HL-60 (cell line): Measurements from ENCODE around the gene MMAB.

Experiments
- DNase-seq, 2 experiments: peaks; one replicate each; pipeline ENCODE4 v3.0.0-alpha.2; 2010 to 2020; ENCODE audit warnings: low read depth in 1 of 2, low spot score in 1 of 2
- H3K27ac ChIP-seq: fragments of 250-450 bp; sonication (Bioruptor Pico); replicated peaks from 2 replicates; pipeline ENCODE4 v1.5.1; 2020; ENCODE audit warnings: mild to moderate bottlenecking, moderate library complexity
- H3K27me3 ChIP-seq: fragments of 250-450 bp; sonication (Bioruptor Pico); 2 replicates; pipeline ENCODE4 v1.5.1; 2021; ENCODE audit warnings: mild to moderate bottlenecking, moderate library complexity; ENCODE audit not compliant: insufficient read depth, poor library complexity, severe bottlenecking
- H3K4me3 ChIP-seq: replicated peaks from 2 replicates; pipeline ENCODE4 v1.5.1; 2011; ENCODE audit warnings: mild to moderate bottlenecking, control low read depth, low read length; ENCODE audit not compliant: insufficient read depth
- GABPA ChIP-seq: IDR thresholded peaks from 2 replicates; pipeline ENCODE4 v1.6.1; 2012; ENCODE audit warnings: low read depth
- POLR2AphosphoS5 ChIP-seq: IDR thresholded peaks from 2 replicates; pipeline ENCODE4 v1.6.1; 2012; ENCODE audit warnings: low read depth
- SPI1 ChIP-seq: IDR thresholded peaks from 2 replicates; pipeline ENCODE4 v1.6.1; 2012; ENCODE audit warnings: low read depth, mild to moderate bottlenecking, borderline replicate concordance
- TF ChIP-seq, protein P1 (sequence below): IDR thresholded peaks from one replicate; pipeline ENCODE4 v1.5.1; 2011; ENCODE audit warnings: low read length, control low read depth, inconsistent platforms; ENCODE audit not compliant: insufficient read depth
- TF ChIP-seq, protein P2 (sequence below): IDR thresholded peaks from 2 replicates; pipeline ENCODE4 v1.6.1; 2012; ENCODE audit warnings: low read depth; ENCODE audit not compliant: insufficient replicate concordance

MMAB gene

DNA sequence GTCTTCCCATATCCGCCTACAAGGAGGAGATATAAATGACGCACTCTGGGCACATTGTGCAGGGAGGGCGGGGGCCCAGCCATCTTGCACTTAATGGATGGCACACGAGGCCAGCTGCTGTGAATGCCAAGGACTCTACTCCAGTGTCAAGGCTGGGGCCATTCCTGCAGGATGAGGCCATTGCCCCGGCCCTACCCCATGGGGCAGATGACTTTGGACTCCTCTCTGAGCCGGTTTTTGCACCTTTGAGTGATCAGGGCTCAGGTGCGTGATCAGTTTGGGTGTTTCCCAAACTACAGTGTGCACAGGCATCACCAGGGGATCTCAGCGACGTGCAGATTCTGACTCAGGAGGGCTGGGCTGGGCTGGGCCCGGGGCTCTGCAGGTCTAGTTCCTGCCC is 16.1 kb downstream of the MMAB start:
- no peak for TF ChIP-seq SPI1
- TF ChIP-seq, protein P1, sequence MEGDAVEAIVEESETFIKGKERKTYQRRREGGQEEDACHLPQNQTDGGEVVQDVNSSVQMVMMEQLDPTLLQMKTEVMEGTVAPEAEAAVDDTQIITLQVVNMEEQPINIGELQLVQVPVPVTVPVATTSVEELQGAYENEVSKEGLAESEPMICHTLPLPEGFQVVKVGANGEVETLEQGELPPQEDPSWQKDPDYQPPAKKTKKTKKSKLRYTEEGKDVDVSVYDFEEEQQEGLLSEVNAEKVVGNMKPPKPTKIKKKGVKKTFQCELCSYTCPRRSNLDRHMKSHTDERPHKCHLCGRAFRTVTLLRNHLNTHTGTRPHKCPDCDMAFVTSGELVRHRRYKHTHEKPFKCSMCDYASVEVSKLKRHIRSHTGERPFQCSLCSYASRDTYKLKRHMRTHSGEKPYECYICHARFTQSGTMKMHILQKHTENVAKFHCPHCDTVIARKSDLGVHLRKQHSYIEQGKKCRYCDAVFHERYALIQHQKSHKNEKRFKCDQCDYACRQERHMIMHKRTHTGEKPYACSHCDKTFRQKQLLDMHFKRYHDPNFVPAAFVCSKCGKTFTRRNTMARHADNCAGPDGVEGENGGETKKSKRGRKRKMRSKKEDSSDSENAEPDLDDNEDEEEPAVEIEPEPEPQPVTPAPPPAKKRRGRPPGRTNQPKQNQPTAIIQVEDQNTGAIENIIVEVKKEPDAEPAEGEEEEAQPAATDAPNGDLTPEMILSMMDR = no peak
- TF ChIP-seq, protein P2, sequence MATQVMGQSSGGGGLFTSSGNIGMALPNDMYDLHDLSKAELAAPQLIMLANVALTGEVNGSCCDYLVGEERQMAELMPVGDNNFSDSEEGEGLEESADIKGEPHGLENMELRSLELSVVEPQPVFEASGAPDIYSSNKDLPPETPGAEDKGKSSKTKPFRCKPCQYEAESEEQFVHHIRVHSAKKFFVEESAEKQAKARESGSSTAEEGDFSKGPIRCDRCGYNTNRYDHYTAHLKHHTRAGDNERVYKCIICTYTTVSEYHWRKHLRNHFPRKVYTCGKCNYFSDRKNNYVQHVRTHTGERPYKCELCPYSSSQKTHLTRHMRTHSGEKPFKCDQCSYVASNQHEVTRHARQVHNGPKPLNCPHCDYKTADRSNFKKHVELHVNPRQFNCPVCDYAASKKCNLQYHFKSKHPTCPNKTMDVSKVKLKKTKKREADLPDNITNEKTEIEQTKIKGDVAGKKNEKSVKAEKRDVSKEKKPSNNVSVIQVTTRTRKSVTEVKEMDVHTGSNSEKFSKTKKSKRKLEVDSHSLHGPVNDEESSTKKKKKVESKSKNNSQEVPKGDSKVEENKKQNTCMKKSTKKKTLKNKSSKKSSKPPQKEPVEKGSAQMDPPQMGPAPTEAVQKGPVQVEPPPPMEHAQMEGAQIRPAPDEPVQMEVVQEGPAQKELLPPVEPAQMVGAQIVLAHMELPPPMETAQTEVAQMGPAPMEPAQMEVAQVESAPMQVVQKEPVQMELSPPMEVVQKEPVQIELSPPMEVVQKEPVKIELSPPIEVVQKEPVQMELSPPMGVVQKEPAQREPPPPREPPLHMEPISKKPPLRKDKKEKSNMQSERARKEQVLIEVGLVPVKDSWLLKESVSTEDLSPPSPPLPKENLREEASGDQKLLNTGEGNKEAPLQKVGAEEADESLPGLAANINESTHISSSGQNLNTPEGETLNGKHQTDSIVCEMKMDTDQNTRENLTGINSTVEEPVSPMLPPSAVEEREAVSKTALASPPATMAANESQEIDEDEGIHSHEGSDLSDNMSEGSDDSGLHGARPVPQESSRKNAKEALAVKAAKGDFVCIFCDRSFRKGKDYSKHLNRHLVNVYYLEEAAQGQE = no peak
- TF ChIP-seq POLR2AphosphoS5 = no peak
- no peak for TF ChIP-seq GABPA
- H3K4me3 ChIP-seq = no peak overlapping the region
- no peak overlapping the region for H3K27ac ChIP-seq
- no peak for DNase-seq
- peaks cover 3% of the 10 kb centered on the region for H3K27me3 ChIP-seq

DNA sequence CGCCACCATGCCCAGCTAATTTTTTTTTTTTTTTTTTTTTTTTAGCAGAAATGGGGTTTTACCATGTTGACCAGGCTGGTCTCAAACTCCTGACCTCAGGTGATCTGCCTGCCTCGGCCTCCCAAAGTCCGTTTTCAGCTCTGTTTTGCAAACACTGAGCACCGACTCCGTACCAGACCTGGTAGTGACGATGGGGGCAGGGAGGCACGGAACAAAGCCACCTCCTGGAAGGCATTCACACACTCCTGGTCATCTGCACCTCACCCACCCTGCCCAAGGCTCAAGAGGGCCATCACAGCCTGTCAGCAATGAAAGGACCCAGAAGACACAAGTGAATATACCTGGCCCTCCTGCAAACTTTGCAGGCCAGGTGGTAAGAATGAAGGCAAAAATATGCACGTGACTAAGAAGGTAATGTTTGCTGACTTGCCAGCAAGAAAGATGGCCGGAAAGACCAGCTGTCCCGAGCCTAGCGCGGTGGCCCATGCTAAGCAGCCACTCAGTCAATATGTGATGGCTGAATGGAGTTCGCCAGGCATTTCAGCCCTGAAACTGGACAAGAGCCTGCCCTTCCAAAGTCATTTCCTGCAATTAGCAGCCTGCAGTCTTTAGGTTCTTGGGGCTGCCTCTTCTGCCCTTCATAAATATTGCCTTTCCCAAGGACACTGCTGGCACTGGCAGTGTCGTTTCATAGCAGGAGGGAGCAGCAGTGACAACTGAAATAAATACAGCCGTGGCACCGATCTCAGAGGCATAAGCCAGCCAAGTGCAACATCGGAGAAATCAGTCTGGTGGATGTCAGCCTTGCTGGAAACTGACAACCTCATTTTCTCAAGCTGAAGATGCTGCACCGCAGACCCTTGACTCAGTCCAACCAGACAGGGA is 17.6 kb downstream of the MMAB start:
- H3K4me3 ChIP-seq = no peak overlapping the region
- H3K27me3 ChIP-seq = peaks cover 3% of the 10 kb centered on the region
- no peak overlapping the region for H3K27ac ChIP-seq
- TF ChIP-seq, protein P2 = no peak
- TF ChIP-seq, protein P1 = no peak
- TF ChIP-seq GABPA (no peak), POLR2AphosphoS5 (no peak), SPI1 (no peak)
- no peak for DNase-seq

DNA sequence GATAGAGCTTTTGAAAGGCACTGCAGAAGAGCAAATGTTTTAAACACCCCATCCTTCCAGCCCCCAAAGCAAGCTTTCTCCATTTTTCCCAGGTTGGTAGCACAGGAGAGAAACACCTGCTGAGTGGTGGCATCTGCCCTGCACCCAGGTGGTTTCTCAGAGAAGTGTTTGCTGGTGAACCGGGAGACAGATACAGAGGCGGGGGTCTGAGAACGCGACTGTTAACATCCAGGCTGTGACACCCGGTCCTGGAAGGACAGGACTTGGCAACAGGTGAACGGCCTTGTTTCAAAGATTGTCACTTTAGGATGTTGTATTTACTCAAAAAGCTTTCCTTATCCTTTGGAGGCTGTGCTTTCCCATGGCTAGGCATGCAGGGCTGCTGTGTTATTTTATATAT is 18.5 kb downstream of the MMAB start:
- DNase-seq = no peak
- Histone ChIP-seq H3K27ac (no peak overlapping the region), H3K27me3 (peaks cover 3% of the 10 kb centered on the region), H3K4me3 (no peak overlapping the region)
- TF ChIP-seq GABPA = no peak
- TF ChIP-seq POLR2AphosphoS5 = no peak
- TF ChIP-seq, protein P2 = no peak
- TF ChIP-seq, protein P1 = no peak
